ENCODE measurements around the gene PLEKHA6.

- TF ChIP-seq CTCF (IDR thresholded peaks at IDR 0.05 in 4 of 5, conservative IDR thresholded peaks at IDR 0.05 in 1 of 5) = no peak
- TF ChIP-seq POLR2A (IDR thresholded peaks at IDR 0.05) = no peak
These were observed 39.3 kb downstream of the PLEKHA6 start for GRCh38 chr1:204320382-204320804.
